DND-41 (cell line): ENCODE data around the gene DNM2.

Experiments used
- ATAC-seq: fragments of 200-7000 bp; cut with Tn5 transposase; 3 replicates; pipeline ENCODE4 v1.9.1; 2021; ENCODE audit warnings: low read depth; ENCODE audit not compliant: insufficient read depth
- DNase-seq: peaks from one replicate; pipeline ENCODE4 v3.0.0-alpha.2; 2020
- H2AFZ ChIP-seq: 2 replicates; pipeline ENCODE4 v1.6.0; 2012; ENCODE audit warnings: low read depth, low read length
- H3K27ac ChIP-seq: 2 replicates; pipeline ENCODE4 v1.5.1; 2012; ENCODE audit warnings: low read length, inconsistent platforms
- H3K27me3 ChIP-seq: fragments of 200-600 bp; sonication (generic); 2 replicates; pipeline ENCODE4 v1.6.0; 2012; ENCODE audit warnings: low read length, mild to moderate bottlenecking, inconsistent platforms; ENCODE audit not compliant: insufficient read depth, poor library complexity
- H3K36me3 ChIP-seq: 2 replicates; pipeline ENCODE4 v1.5.1; 2012; ENCODE audit warnings: low read length, inconsistent platforms; ENCODE audit not compliant: insufficient read depth
- H3K4me1 ChIP-seq: 2 replicates; pipeline ENCODE4 v1.5.1; 2012; ENCODE audit warnings: mild to moderate bottlenecking, low read length; ENCODE audit not compliant: insufficient read depth
- H3K4me2 ChIP-seq: 2 replicates; pipeline ENCODE4 v1.6.0; 2012; ENCODE audit warnings: mild to moderate bottlenecking, moderate library complexity, low read length, inconsistent platforms; ENCODE audit not compliant: insufficient read depth
- H3K4me3 ChIP-seq, 2 experiments: fragments of 200-600 bp in 1 of 2; shearing (Covaris generic) in 1 of 2; 2 replicates each; pipeline ENCODE4 v1.5.1; 2012 to 2016; ENCODE audit warnings: inconsistent platforms in 2 of 2, low read length in 2 of 2, mild to moderate bottlenecking in 2 of 2, low read depth in 1 of 2, moderate library complexity in 1 of 2
- H3K79me2 ChIP-seq: 2 replicates; pipeline ENCODE4 v1.6.0; 2012; ENCODE audit warnings: low read length, inconsistent platforms; ENCODE audit not compliant: insufficient read depth
- H3K9ac ChIP-seq: 2 replicates; pipeline ENCODE4 v1.6.0; 2012; ENCODE audit warnings: low read depth, mild to moderate bottlenecking, inconsistent platforms, low read length, moderate library complexity
- H3K9me3 ChIP-seq: 2 replicates; pipeline ENCODE4 v1.5.1; 2012; ENCODE audit warnings: low read length, moderate library complexity, mild to moderate bottlenecking, inconsistent platforms; ENCODE audit not compliant: insufficient read depth, severe bottlenecking
- H4K20me1 ChIP-seq: 2 replicates; pipeline ENCODE4 v1.6.0; 2012; ENCODE audit warnings: low read length; ENCODE audit not compliant: insufficient read depth
- CTCF ChIP-seq: IDR thresholded peaks from 2 replicates; pipeline ENCODE4 v1.5.1; 2012; ENCODE audit warnings: borderline replicate concordance, low read length, moderate library complexity, mild to moderate bottlenecking; ENCODE audit not compliant: poor library complexity, severe bottlenecking; ENCODE audit errors: extremely low read depth
- EZH2 ChIP-seq: IDR thresholded peaks from 3 replicates; pipeline ENCODE4 v1.6.1; 2012; ENCODE audit warnings: borderline replicate concordance, low read depth, mild to moderate bottlenecking, moderate library complexity, low read length, inconsistent platforms; ENCODE audit not compliant: severe bottlenecking

Gene DNM2

GRCh38 chr19:10818301-10819123 is 100.6 kb downstream of the DNM2 start:
- H3K4me3 ChIP-seq, result no peak overlapping the region
- H3K79me2 ChIP-seq, result no peaks in the 10 kb centered on the region
- no peak for ATAC-seq
- DNase-seq, result no peak
- H3K27ac ChIP-seq, result no peak overlapping the region
- peaks cover 71% of the 10 kb centered on the region for H3K36me3 ChIP-seq
- no peak overlapping the region for H3K4me2 ChIP-seq
- no peak overlapping the region for H2AFZ ChIP-seq
- H4K20me1 ChIP-seq, result no peaks in the 10 kb centered on the region; the same call in 1 of the 2 replicates
- no peaks in the 10 kb centered on the region for H3K9me3 ChIP-seq
- H3K4me1 ChIP-seq, result no peaks in the 10 kb centered on the region
- H3K9ac ChIP-seq, result no peak overlapping the region
- TF ChIP-seq EZH2 (no peak), CTCF (no peak)
- no peaks in the 10 kb centered on the region for H3K27me3 ChIP-seq

- Histone ChIP-seq H3K9ac (no peak overlapping the region), H3K4me2 (no peak overlapping the region), H3K27me3 (no peaks in the 10 kb centered on the region), H4K20me1 (no peaks in the 10 kb centered on the region; the same call in 1 of the 2 replicates), H3K4me1 (no peaks in the 10 kb centered on the region), H3K9me3 (no peaks in the 10 kb centered on the region), H3K4me3 (no peak overlapping the region), H3K27ac (no peak overlapping the region), H3K79me2 (no peaks in the 10 kb centered on the region), H2AFZ (no peak overlapping the region), H3K36me3 (peaks cover 79% of the 10 kb centered on the region)
- no peak for ATAC-seq
- no peak for DNase-seq
- TF ChIP-seq CTCF (no peak), EZH2 (no peak)
Measured at GRCh38 chr19:10819124-10820060, 101.5 kb downstream of the DNM2 start.

- Histone ChIP-seq H3K27ac (no peak overlapping the region), H3K4me3 (no peak overlapping the region), H3K4me2 (no peak overlapping the region), H3K4me1 (no peaks in the 10 kb centered on the region), H3K36me3 (peaks cover 79% of the 10 kb centered on the region), H4K20me1 (no peaks in the 10 kb centered on the region; the same call in 1 of the 2 replicates), H3K79me2 (no peaks in the 10 kb centered on the region), H3K27me3 (no peaks in the 10 kb centered on the region), H2AFZ (no peak overlapping the region), H3K9me3 (no peaks in the 10 kb centered on the region), H3K9ac (no peak overlapping the region)
- DNase-seq (no peak), ATAC-seq (no peak)
- no peak for TF ChIP-seq EZH2
- TF ChIP-seq CTCF, result peak; percentile 53
Measured at GRCh38 chr19:10820173-10820572, 102.3 kb downstream of the DNM2 start.
